ENCODE results near the gene INSL3. TPM values are rescaled to one million over a fixed set of nuclear protein-coding genes. Genes with fewer than 3 reads are reported as not detected.

INSL3 gene
- polyA plus RNA-seq, 12 donors = 0.24 to 0.44 TPM; not detected in 10

DNA sequence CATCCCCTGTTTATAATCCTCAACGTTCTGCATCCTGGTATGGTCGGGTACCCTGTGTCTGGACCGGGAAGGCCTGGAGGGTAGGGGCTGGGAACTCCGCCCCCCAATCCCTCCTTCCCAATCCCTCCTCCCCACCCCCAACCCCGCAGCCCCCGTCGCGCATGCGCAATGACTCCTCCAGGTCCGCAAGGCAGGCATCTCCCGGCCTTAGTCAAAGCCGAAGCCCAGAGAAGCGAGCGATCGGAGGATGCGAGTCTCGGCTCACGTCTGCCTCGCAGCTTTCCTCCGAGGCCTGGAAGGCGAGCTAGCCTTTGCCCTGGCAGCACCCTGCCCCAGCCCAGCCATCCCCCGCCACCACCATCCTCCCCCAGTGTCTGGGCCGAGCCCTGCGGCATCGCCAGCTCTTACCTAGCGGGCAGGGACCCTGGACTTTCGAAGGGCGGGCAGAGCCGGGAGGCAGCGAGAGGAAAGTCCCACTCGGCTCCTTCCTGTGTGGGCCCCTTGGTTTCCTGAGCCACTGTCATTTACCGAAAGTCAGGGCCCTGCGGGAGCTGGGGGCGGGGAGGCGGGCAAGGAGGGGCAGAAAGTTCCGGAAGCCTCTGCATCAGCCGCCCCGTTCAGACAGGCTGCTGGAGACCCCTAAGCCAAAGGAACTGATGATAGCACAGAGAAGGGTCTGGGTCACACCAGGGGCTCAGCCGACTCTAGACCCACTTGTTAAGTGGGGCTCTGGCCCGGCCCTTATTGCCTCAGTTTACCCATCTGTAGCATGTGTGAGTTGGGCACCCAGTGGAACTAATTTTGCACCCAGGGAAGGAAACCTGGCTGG is 26.4 kb upstream of the INSL3 start, which contains the start of gene JAK3:
Gene JAK3, minus strand, starts transcription at position 445 of the 829 bp plus-strand sequence. CDS start 3,565 bp downstream, outside the sequence.
- DNase-seq = peak; percentile 79

DNA sequence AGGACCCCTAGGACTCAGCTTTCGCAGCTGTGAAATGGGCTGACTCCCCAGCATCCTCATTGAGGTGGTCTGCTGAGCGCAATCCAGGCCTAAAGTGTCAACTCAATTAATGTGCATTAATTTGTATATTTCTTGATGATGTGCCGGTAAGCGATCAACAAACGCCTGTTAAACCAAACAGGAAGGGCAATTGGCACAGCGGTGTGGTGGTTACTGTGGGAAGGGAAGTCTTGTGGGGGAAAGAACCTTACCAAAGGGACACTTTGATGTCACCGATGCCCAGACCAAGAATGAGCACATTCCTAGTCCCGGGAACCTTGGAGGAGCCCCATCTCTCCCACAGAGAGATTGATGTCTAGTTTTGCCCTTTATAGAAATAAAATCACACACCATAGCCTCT is 24.8 kb upstream of the INSL3 start:
- no peak for DNase-seq

- no peak for DNase-seq
Measured at GRCh38 chr19:17843908-17844490, 22.7 kb upstream of the INSL3 start.

GRCh38 chr19:17843292-17843827 is 22.0 kb upstream of the INSL3 start:
- no peak for DNase-seq

DNA sequence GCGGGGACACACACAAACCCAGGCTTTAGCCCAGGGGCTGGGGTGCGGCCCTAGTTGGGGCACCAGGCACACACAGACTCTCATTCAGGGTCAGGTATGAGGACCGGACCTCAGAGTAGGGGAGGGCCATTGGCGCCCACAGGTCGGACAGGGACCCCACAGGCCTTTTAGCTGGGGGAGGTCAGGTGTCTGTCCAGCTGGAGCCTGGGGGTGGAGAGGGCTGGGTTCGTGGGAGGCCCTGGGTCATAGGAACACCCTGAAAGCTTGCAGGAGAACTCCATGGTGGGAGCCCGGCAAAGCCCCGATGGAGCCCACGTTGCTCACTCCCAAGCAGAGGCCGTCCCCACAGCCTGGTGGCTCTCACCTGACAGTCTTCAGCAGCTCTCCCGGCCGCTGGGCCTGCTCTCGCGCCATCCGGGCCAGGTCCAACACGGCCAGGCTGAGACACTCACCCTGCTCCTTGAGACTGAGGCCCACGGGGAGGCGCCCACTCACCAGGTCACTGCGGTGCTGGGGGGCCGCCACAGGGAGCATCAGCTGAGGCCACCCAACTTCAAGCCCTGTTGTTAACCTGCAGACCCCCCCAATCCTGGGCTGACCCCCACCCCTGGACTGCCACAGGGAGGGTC is 21.5 kb upstream of the INSL3 start:
- no peak for DNase-seq

DNA sequence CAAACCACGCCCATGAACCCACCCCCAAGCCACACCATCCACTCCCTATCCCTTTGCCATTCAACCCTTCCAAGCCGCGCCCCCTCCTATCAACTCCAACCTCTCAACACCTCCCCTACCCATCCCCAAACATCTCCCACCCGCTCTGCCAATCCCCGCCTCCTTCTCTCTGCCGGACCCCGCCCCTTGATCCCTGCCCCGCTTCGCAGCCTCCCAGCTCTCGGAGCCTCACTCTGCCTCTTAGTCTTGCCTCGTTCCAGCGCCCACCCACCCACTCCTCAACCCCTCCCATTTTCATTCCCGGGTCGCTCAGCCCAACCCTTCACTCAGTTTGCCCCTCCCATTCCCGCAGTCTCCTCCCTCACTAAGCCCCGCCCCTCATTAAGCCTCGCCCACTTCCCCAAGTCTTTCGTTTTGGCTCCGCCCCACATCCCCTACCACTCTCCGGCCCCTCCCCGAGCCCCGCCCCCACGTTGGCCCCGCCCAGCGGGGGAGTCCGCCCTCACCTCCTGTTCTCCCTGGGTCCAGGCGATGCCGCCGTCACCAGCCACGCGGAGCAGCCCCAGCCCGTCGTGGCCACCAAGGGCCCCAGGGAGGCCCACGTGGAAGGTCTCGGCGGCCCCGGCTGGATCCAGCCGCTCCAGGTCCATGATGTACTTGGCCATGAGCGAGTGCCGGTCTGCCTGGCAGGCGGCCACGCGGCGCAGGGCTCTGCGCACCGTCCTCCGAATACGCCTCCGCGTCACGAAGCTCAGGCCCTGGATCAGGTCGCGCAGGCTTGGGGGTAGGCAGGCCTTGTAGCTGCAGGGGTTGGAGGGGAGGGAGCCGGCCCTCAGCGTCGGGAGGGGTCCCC is 20.7 kb upstream of the INSL3 start:
- DNase-seq = peak; percentile 88

- no peak for DNase-seq
Measured at GRCh38 chr19:17841371-17841809, 20.1 kb upstream of the INSL3 start.

- no peak for DNase-seq
Measured at GRCh38 chr19:17840019-17840418, 18.7 kb upstream of the INSL3 start.

DNA sequence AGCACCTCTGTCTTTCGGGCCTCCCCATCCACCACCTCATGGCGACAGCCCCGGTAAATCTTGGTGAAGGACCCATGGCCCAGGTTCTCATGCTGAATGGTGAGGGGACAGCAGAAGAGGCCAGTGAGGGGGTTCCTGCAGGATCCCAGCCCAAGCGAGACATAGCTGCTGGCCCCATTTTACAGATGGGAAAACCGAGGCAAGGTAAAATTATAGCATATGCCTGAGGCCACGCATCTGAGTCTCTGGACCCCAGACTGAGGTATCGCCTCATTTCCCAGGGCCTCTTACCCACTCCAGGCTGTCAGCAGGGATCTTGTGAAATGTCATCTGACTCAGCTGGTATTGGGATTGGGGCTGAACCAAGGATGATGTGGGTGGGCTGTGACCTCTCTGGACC is 16.7 kb upstream of the INSL3 start:
- no peak for DNase-seq

- no peak for DNase-seq
Measured at GRCh38 chr19:17836530-17836929, 15.2 kb upstream of the INSL3 start.

DNA sequence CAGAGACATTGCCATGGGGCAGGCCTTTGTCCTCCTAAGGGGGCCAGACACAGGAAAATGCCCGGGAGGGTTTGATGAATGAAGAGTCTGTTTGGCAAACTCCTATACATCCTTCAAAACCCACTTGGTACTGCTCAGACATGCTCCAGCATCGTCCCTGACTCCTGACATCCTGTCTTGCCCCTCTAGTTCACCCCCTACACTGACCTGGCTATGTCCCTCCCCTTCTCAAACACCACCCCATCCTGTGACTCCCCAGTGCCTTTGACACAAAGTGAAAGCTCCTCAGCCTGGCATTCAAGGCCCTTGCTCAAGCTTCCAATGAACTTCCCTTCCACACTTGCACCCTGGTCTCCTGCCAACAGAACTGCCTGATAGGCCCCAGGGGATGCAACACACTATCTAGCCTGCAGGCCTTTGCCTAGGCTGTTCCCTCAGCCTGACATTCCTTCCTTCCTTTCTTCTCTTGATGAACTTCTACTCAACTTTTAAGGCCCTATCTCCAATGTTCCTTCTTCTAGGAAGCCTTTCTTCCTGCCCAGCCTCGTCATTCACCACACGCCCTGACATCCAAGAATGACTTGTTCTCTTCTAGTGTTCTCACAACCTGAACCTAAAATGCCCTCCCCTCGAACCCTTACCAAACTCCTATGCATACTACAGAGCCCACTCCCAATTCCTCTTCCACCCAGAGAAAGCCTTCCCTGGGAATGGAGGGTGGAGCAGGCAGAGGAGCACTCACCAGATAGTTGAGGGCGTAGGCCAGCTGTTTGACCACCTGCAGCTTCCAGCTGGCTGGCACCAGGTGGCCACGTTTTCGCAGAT is 14.1 kb upstream of the INSL3 start:
- no peak for DNase-seq

GRCh38 chr19:17834350-17835181 is 13.2 kb upstream of the INSL3 start:
- no peak for DNase-seq

GRCh38 chr19:17832443-17833208 is 11.3 kb upstream of the INSL3 start:
- no peak for DNase-seq

GRCh38 chr19:17831419-17831888 is 10.1 kb upstream of the INSL3 start:
- DNase-seq = no peak

- no peak for DNase-seq
Measured at GRCh38 chr19:17830567-17831418, 9.5 kb upstream of the INSL3 start.

DNA sequence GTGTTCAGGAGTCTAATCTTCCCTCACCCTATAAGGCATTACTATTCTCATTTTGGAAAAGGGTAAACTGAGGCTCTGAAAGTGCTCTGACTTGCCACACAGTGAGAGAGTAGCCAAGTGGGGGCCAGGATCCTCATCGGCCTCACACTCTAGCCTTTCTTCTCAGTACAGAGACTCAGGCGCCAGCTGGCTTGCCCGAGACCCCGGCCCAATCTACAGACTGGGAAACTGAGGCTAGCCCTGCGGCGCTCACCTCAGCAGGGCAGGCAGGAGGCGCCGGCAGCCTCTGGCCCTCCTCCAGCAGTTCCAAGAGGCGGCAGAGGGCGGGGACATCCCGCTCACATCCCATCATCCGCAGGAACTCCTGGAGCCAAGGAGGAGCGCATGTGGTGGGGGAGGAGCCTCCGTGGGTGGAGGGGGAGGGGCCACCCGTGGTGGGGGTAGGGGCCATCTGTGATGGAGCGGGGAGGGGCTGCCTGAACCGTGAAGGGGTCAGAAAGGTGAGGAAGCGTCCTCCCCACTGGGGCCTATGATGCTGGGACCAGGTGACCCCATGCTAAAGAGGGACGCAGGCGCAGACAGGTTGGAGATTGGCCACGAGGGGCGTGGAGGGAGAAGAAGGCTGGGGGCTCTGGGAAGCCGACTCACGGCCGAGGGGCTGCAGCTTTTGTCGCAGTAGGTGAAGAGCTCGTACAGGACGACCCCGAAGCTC is 8.7 kb upstream of the INSL3 start:
- no peak for DNase-seq

GRCh38 chr19:17826508-17827056 is 5.3 kb upstream of the INSL3 start:
- DNase-seq = no peak
